ENCODE results near the gene PRR16.

- no peak for TF ChIP-seq POLR2A (IDR thresholded peaks at IDR 0.05)
- TF ChIP-seq CTCF (IDR thresholded peaks at IDR 0.05): no peak
- no peak for TF ChIP-seq POLR2AphosphoS5 (IDR thresholded peaks at IDR 0.05)
Observed at GRCh38 chr5:120586646-120587045, 122.5 kb downstream of the PRR16 start.
